ENCODE results near the gene GRIK3.
"Not testable (repeated sequence)": the region's sequence is repeated elsewhere in the genome, so short reads cannot be mapped to it uniquely, and the experiment has no call there.

The GRIK3 gene

DNA sequence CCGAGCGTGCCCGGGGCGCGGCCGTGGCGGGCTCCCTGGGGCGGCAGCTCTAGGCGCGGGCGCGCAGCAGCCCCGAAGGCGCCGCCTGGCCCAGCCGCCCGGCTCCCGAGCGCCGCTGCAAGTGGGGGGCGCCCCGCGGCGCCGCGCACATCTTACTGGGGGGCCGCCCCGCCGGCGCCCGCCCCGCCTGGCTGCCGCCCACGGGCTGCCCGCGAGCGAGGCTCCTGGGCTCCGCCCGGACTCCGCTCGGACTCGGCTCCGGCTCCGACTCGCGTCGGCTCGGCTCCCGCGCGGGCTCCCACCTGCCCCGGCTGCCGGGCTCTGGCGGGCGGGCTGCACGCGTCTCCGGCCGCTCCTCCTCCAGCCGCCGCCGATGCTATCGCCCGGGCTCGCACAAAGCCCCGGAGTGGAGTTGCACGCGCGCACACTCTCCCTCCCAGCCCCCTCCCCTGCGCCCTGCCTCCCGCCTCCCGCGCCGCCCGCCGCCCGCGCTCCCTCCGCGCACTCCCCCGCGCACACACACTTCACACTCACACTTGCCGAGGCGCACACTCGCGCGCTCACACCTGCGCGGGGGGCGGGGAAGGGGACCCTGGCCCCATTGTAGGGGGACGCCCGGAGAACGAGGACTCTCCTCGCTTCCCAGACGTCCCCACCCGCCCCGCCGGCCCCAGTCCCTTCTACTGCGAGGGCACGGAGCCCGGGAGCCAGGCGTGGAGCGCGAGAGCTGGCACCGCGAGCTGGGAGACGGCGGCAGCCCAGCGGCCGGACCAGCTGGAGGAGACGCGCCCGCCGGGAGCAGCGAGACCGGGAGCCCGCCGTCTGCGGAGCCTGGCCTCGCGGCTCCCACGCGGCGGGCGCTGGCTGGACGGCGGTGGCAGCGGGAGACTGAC lies at the start of gene GRIK3:
TSS of gene GRIK3 (minus strand) at position 395 of the 893 bp plus-strand sequence. CDS start 407 bp downstream, outside the sequence.
- DNase-seq: no peak

DNA sequence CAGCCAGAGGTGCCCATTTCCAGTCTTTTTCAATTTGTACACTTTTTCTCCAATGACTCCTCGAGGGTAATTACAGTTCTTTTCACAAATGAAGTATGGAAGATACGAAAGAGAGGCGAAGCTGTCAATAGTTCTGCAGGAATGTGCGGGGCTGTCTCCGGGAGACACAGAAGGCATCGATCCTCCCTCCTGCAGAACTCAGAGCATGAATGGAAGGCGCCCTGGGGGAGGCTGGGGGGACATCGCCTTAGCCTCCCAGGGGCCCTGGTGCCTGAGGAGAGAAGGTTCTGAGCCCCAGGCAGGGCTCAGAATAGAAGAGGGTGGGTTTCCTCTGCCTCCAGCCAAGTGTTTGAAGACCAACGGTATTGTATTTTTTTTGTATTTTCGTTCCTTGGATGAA lies 49.7 kb upstream of the GRIK3 start:
- DNase-seq: no peak

DNA sequence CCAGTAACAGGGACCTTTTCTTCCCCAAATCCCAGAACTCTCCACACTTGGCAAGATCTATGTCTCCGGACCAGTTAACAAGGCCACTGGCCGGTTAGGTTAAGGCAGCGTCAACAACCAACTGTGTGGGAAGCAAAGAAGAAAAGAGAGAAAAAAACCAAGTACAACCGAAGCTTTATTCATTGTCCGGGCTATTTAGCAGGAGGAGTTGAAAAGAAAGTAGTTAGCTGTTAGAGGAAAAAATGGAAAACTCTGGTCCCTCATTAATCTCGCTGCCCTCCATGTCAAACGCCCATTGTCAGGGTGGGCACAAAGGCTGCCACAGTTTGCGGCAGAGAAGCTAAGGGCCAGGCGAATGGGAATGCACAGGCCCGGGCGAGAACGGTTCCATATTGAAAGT lies 49.3 kb upstream of the GRIK3 start:
- DNase-seq: no peak

DNA sequence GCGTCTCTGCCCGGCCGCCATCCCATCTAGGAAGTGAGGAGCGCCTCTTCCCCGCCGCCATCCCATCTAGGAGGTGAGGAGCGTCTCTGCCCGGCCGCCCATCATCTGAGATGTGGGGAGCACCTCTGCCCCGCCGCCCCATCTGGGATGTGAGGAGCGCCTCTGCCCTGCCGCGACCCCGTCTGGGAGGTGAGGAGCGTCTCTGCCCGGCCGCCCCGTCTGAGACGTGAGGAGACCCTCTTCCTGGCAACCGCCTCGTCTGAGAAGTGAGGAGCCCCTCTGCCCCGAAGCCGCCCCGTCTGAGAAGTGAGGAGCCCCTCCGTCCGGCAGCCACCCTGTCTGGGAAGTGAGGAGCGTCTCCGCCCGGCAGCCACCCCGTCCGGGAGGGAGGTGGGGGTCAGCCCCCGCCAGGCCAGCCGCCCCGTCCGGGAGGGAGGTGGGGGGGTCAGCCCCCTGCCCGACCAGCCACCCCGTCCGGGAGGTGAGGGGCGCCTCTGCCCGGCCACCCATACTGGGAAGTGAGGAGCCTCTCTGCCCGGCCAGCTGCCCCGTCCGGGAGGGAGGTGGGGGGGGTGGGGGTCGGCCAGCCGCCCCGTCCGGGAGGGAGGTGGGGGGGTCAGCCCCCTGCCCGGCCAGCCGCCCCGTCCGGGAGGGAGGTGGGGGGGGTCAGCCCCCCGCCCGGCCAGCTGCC lies 46.1 kb upstream of the GRIK3 start:
- not testable (repeated sequence) for DNase-seq

DNA sequence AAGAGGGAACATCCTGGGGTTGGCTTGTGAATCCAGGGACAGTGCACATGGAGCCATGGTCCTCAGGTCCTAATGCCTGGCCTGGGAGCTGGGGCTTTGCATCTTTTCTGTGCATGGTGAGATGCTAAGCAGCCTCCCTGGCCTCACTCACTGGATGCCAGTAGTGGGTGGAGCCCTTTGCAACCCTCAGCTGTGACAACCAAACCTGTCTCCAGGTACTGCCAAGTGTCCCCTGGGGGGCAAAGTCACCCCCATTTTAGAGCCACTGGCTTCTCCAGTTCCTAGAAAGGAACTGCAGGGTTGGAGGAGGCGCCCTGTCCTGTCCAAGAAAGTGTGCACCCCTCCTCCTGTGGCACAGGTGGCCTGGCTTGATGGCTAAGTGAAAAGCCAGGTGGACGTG lies 44.6 kb upstream of the GRIK3 start:
- no peak for DNase-seq

DNA sequence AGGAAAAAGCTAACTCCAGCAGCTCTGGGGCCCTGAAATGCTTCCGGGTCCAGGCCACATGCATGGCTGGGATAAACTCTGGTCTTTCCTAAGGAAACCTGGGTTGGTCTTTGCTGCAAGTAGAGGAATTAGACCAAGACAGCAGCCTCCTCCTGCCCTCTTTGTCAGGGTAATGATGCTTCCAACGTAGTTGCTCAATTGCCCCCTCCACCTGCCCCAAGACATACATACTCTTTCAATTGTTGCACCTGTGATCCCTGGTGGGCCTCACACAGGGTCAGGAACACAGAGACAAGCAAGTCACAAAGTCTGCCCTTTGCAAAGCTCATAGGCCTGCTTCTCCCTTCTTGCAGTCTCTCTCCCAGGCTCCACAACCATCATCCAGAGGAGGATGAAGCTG lies 41.9 kb upstream of the GRIK3 start:
- no peak for DNase-seq

DNA sequence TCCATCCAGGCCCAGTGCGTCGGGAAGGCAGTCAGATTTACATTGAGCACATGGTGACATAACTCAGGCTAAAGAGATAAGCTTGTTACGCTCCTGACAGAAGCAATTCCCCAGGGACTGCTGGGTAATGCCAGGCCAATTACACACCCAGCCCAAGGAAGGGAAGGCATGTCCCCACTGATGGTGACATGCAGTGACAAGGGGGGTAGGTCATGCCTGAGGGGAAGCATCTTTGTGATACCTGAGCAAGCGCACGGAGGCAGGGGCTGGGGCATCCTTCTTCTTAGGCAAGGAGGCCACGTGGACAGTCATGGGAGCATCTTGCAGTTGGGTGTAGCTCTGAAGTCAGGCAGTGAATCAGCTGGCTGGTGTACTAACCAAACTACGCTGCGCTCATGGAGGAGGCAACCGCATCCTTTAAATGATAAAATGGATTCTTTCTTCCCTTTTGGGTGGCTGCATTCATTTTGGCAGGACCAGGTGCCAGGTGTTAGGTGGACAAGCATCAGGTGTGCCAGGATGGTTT lies 39.6 kb upstream of the GRIK3 start:
- no peak for DNase-seq

DNA sequence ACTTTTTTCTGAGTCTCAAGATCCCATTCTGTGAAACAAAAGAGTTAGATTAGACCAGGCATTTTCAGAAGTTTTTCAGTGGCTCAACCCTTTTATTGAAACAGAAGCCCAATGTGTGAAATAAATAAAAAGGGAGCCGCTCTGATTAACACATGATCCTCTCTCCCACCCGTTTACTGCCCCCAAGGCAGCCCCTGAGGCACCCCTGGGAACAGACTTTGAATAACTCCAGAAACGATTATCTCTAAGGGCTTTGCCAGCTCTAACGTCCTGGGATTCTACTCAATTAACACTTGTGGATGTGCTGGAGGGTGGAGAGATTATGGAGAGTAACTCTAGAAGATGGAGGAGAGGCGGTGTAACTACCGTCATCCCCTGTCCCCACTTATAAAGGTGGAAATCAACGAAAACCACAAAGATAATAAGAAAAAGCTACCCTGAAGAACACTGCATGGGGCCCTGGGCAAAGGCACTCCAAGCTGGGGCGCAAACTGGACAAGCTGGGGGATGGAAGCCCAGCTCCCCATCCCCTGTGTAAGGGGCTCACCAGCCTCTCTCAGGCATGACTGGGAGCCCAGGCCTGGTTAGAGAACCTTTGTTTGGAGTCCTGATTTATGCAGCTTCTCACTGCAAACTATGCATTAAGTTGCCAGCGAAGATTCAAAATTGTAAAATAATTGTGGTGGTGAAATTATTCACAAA lies 39.0 kb upstream of the GRIK3 start:
- DNase-seq: no peak

DNA sequence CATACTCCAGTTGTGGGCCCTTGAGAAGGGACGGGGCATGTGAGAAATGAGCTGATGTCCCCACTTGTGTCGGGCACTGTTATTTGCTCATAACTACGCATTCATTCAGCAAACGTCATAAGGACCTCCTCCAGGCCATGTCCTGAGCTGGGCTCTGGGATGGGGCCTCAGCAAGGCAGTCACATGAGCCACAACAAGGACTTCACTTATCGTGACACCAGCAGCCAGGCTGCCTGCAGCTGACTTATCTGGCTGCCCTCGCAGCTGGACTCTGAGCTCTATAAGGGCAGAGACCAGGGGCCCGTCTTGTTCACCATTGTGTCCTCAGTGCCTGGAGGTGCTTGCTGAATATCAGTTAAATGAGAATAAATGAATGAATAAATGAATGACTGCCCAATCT lies 37.5 kb upstream of the GRIK3 start:
- no peak for DNase-seq

DNA sequence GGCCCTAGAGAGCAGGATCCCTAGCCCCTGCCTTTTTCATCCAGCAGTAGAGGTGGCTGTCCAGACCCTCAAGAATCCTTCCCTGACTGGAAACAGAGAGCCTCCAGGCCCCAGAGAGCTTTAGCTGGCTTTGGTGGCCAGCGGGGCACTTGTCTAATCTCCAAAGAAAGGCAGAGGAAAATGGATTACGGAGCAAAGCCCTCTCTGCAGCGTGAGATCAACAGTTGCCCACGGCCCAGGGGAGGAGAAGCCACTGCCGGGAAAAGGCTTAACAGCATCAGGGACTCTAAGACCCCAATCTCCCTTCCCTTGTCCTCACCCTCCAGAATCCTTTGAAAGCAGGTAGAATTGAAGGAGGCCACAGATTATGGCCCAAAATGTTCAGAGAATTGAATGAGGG lies 35.8 kb upstream of the GRIK3 start:
- no peak for DNase-seq

DNA sequence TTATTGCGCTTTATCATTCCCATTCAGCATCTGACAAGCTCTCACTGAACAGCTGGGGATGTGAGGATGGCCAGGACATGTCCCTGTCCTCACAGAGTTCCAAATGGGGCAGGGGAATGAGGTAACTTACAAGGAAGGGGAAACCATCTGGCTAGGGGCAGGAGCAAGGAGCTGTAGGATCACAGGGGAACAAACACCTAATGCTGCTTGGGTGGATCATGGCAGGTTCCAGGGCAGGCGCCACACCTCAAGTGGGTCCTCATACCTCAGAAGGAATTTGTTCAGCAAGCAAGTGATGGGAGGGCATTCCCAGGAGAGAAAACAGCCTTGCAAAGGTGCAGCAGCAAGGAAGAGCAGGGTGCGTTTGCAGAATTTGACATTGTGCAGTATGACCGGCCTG lies 35.1 kb upstream of the GRIK3 start:
- no peak for DNase-seq

DNA sequence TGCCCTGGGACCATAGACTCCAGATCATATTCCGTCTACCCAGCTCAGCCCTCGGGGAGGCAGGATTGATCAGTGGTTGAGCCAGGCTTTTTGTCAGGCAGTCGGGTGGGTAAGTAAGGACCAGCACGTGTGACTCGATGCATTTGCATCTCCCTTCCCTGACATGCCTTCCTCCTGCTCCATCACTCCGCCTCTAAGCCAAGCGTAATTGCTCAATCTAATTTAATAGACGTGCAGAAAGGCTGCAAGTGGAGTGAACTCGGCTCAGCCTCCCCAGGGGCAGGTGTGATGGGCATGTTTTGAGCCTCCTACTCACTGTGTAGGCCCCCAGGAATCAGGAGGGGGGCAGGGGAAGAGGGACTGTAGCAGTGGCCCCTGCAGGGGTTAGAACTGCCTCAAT lies 34.6 kb upstream of the GRIK3 start:
- DNase-seq: no peak

DNA sequence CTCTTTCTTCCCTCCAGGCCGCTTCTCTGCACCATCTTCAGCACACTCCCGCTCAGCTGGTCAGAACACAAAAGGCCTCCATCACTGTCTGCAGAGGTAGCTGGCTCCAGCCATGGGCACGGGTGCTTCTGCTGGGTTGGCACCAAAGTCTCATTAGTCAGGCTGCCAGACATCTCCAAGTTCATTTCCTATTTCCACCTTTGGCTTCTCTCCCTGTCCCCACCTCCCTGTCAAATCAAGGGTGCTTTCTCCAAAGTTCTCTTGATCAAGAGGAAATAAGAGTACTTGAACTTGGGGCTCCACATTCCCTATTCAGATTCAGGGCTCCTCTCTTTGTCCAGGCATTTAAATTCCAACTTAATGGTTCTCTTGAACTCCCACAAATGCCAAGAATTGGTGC lies 33.9 kb upstream of the GRIK3 start:
- DNase-seq: no peak

DNA sequence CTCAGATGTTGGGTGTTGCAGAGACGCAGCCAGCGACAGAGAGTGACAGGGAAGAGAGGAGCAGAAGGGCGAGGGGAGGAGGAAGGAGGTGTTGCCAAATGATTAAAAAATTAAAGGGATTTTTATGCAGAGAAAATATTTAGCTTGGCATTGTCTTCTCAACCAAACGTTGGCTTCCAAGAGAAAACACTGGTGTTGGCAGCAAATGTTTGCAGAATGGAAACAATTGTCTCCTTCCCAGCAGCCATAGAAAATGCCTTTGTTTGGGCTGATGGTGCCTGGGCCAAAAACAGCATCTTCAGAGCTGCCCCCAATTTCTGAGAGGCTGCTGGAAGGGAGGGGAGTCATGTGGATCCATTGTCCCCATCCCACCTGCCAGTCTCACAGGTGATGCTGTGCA lies 29.7 kb upstream of the GRIK3 start:
- DNase-seq: no peak

DNA sequence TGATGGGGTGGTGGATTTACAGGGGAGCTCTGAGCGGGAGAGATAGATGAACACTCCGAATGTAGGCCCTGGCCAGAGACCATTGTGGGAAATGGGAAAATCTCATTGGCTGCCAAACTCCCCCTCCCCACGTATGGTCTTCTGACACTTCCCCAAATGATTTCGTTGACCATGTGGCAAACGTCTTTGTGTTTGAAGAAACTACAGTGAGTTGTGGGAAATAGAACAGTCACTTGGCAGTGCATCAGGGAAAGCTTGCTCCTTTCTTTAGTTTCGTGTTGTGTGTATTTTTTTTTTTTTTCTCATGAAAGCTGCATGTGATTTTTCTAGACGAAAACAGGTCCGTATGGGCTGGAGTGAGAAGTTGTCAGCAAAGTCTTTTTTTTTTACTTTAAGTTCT lies 25.0 kb upstream of the GRIK3 start:
- DNase-seq: no peak

DNA sequence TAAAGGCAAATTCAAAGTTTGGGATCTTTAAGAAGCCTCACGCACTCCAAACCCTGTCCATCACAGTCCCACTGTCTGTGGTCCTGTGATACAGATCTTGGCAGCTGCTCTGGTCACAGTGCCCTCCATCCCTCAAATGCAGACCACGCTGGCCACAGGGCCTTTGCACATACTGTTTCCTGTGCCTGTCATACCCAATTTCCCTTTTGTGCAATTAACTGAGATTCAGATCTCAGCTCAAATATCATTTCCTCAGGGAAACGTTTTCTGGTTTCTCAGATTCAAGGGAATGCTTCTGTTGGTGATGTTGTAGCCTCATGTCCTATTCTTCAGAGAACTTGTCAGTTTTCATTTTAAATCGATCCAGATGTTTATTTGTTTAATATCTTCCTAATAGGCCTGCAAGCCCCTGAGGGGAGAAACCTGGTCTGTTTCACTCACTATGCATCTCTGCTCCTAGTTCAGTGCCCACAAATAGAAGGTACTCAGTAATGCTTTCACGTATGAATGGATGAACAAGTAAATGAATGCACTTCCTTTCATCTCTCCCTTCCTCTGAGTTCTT lies 24.2 kb upstream of the GRIK3 start:
- DNase-seq: no peak

DNA sequence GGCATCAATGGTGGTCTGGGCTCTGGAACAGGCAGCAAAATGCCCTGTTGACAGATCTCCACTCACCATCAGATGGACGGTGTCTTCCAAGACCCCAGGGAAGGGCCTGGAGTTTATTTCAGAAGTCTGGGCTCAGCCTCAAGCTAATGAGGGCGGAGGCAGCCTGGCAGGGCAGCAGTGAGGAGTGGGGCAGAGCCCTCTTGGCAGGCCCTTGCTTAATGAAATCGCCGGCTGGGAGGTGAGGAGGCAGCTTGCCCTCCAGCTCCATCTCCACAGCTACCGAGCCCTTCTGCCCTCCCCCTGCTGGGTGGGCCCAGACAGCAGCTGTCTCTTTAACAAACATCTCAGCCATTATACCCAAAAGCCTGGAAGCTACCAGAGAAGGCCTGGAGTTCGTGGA lies 22.0 kb upstream of the GRIK3 start:
- DNase-seq: no peak

DNA sequence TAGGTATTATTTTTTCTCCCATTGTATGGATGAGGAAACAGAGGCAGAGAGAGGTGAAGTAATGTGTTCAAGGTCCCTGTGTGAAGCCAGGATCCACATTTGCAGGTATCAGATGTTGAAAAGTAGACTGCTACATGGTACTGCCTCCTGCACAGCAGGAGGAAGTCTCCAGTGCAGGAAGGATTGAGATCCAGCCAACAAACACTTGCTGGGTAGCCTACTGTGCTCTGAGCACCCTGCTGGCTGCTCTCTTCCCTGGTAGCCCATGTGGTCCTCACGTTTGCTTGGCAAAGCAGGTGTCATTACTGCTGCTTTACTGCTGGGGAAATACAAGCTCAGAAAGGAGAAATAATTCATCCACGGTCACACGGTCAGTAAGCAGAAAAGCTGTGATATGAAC lies 21.3 kb upstream of the GRIK3 start:
- no peak for DNase-seq

DNA sequence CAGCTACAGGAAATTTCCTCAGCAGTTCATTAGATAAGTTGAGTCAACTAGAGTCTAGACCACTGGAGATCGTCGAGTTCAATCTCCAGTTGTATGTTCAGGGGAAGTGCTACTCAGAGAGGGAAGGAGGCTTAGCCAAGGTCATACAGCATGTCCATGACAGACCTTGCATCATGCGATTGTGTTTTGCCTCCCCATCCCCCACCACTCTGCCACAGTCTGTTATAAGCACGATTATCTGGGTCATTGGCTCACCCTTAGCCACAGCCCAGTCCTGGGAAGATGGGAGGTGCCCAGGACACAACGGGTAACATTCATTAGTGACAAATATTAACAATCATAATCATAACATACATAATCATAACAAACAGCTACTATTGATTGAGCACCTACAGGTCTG lies 18.9 kb upstream of the GRIK3 start:
- DNase-seq: no peak

DNA sequence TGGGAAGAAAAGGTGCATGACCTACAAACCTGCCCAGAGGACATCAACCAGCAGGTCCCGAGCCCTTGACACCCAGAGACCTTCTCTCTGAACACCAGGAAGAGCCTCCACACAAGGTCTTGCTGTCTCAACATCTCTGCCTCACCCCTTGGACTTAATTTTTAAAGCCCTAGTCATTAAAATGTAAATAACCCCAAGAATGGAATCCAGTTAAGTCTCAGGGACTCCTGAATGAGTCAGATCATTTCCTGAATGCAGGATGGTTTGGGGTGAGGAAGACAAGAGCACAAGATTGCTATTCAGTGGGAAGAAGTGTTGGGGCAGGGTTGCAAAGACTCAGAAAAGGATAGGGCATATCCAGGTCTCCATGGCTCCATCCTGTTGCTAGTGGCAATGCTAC lies 17.8 kb upstream of the GRIK3 start:
- no peak for DNase-seq

DNA sequence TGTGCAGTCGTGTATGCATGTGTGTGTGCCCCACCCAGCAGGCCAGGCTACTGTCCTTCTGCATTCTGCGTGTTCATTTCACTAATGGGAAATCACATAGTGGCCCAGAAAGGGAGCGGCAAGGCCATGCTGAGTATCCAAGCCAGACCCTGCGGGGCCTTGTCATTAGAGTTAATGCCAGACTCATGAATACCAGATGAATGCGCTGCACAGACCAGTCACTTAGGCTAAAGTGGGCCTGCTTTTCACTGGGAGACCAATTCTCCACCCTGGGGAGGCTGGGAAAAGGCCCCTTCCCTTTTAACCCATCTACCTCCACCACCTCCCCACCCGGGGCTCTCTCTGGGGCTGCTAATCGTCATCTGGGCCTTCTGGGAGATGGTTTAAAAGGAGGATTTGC lies 17.0 kb upstream of the GRIK3 start:
- no peak for DNase-seq

DNA sequence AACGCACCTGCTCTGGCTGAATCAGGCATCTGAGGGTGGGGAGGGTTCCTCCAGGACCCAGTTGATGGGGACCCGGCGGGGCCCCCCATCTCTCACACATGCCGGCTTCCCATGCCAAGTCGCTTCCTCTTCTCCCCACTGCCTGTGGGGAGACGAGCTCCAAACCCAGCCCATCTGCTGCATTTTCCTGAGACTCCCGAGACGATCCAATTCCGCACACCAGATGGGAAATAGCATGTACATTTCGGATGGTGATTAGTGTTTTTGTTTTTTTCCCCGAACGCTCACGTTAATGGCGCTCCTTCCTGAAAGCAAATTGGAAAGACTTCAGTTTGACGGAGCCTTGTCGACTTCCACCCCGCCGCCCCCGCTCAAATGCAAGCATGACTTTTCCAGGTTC lies 13.2 kb upstream of the GRIK3 start:
- DNase-seq: no peak

DNA sequence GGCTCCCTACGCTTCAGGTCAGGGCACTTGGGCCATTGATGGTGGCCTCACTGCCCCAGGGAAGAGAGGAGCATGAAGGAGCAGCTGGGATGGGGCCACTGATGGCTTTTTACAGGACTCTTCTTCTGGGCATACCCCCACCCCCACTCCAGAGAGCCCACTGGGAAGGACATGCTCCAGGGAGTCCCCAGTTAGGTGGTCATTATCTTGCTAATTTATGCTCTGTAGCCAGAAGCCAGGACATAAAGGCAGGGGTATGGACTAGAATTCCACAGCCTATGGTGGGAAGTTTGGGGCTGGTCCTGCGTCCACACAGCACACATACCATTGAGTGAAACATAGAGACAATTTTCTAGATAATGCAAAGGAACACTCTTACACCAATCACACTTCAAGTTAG lies 8.8 kb upstream of the GRIK3 start:
- DNase-seq: no peak
